ENCODE data around the gene CCND1. TPM values are rescaled to one million over a fixed set of nuclear protein-coding genes. Genes with fewer than 3 reads are reported as not detected.

CCND1 gene
- 127 and 548 TPM in 2 replicates for total RNA-seq
- polyA plus RNA-seq: 322 and 523 TPM in 2 replicates
- 342 and 554 TPM in 2 replicates for polyA plus RNA-seq (2012)
- polyA minus RNA-seq (ENCODE audit: low replicate concordance): 590 and 1,076 TPM in 2 replicates

- peaks cover 14% of the 10 kb centered on the region for H3K4me1 ChIP-seq (ENCODE audit: control insufficient read depth, extremely low read depth, insufficient read depth, low read length)
- DNase-seq (ENCODE audit: low read depth in 2 of 2): peak; percentile 91 to 94
- H3K4me3 ChIP-seq (replicated peaks in 1 of 4; ENCODE audit: control extremely low read depth in 1 of 4, insufficient read depth in 1 of 4, low read depth in 3 of 4, low read length in 4 of 4): peak within 1 kb of the TSS; percentile 83 to 98 (median 94)
- H3K79me2 ChIP-seq (ENCODE audit: control insufficient read depth, insufficient read depth, low read length): peaks cover 57% of the 10 kb centered on the region
- H2AFZ ChIP-seq (ENCODE audit: low read length): no peak within 1 kb of the TSS
- peak within 1 kb of the TSS; percentile 95 for H3K27ac ChIP-seq (ENCODE audit: insufficient read depth, low read length)
- peak within 1 kb of the TSS; percentile 96 for H3K9ac ChIP-seq (ENCODE audit: insufficient read depth, low read length)
- H3K4me2 ChIP-seq (ENCODE audit: extremely low read depth, insufficient read depth, low read length): peak within 1 kb of the TSS; percentile 73
- TF ChIP-seq EZH2 (IDR thresholded peaks at IDR 0.05; ENCODE audit: low read length, missing control alignments) (no peak), CTCF (conservative IDR thresholded peaks at IDR 0.05 in 1 of 2, IDR thresholded peaks at IDR 0.05 in 1 of 2; ENCODE audit: low read depth in 1 of 2, low read length in 2 of 2) (peak in 1 of 2 donors; percentile 43)
- H4K20me1 ChIP-seq (ENCODE audit: control insufficient read depth, extremely low read depth, insufficient read depth, low read length): peaks cover 2% of the 10 kb centered on the region
- peaks cover 17% of the 10 kb centered on the region for H3K36me3 ChIP-seq (ENCODE audit: control insufficient read depth, insufficient read depth, low read length)
- no peaks in the 10 kb centered on the region for H3K27me3 ChIP-seq (ENCODE audit: control insufficient read depth, insufficient read depth, low read length)
- H3K9me3 ChIP-seq (ENCODE audit: control insufficient read depth, insufficient read depth, low read depth, low read length): no peaks in the 10 kb centered on the region
These were observed at the start of gene CCND1 for GRCh38 chr11:69640995-69641581. Gene CCND1 (plus strand): TSS chr11:69641156. CDS start chr11:69641314, 158 bp downstream.

GRCh38 chr11:69592986-69593650 lies 47.8 kb upstream of the CCND1 start:
- Histone ChIP-seq H3K4me3 (replicated peaks in 1 of 4; ENCODE audit: control extremely low read depth in 1 of 4, insufficient read depth in 1 of 4, low read depth in 3 of 4, low read length in 4 of 4) (no peak overlapping the region), H3K4me1 (ENCODE audit: control insufficient read depth, extremely low read depth, insufficient read depth, low read length) (no peaks in the 10 kb centered on the region), H3K79me2 (ENCODE audit: control insufficient read depth, insufficient read depth, low read length) (no peaks in the 10 kb centered on the region), H3K27ac (ENCODE audit: insufficient read depth, low read length) (no peak overlapping the region), H3K9me3 (ENCODE audit: control insufficient read depth, insufficient read depth, low read depth, low read length) (no peaks in the 10 kb centered on the region), H3K36me3 (ENCODE audit: control insufficient read depth, insufficient read depth, low read length) (no peaks in the 10 kb centered on the region), H4K20me1 (ENCODE audit: control insufficient read depth, extremely low read depth, insufficient read depth, low read length) (no peaks in the 10 kb centered on the region), H2AFZ (ENCODE audit: low read length) (no peak overlapping the region), H3K4me2 (ENCODE audit: extremely low read depth, insufficient read depth, low read length) (no peak overlapping the region), H3K27me3 (ENCODE audit: control insufficient read depth, insufficient read depth, low read length) (no peaks in the 10 kb centered on the region), H3K9ac (ENCODE audit: insufficient read depth, low read length) (no peak overlapping the region)
- DNase-seq (ENCODE audit: low read depth in 2 of 2): no peak
- TF ChIP-seq EZH2 (IDR thresholded peaks at IDR 0.05; ENCODE audit: low read length, missing control alignments) (no peak), CTCF (conservative IDR thresholded peaks at IDR 0.05 in 1 of 2, IDR thresholded peaks at IDR 0.05 in 1 of 2; ENCODE audit: low read depth in 1 of 2, low read length in 2 of 2) (no peak)

GRCh38 chr11:69593851-69594250 lies 47.1 kb upstream of the CCND1 start:
- no peaks in the 10 kb centered on the region for H3K4me1 ChIP-seq (ENCODE audit: control insufficient read depth, extremely low read depth, insufficient read depth, low read length)
- no peaks in the 10 kb centered on the region for H3K27me3 ChIP-seq (ENCODE audit: control insufficient read depth, insufficient read depth, low read length)
- no peaks in the 10 kb centered on the region for H3K79me2 ChIP-seq (ENCODE audit: control insufficient read depth, insufficient read depth, low read length)
- DNase-seq (ENCODE audit: low read depth in 2 of 2): no peak
- no peaks in the 10 kb centered on the region for H4K20me1 ChIP-seq (ENCODE audit: control insufficient read depth, extremely low read depth, insufficient read depth, low read length)
- H3K9ac ChIP-seq (ENCODE audit: insufficient read depth, low read length): no peak overlapping the region
- H3K36me3 ChIP-seq (ENCODE audit: control insufficient read depth, insufficient read depth, low read length): no peaks in the 10 kb centered on the region
- no peak overlapping the region for H3K4me3 ChIP-seq (replicated peaks in 1 of 4; ENCODE audit: control extremely low read depth in 1 of 4, insufficient read depth in 1 of 4, low read depth in 3 of 4, low read length in 4 of 4)
- no peak overlapping the region for H2AFZ ChIP-seq (ENCODE audit: low read length)
- TF ChIP-seq EZH2 (IDR thresholded peaks at IDR 0.05; ENCODE audit: low read length, missing control alignments): no peak
- no peak for TF ChIP-seq CTCF (conservative IDR thresholded peaks at IDR 0.05 in 1 of 2, IDR thresholded peaks at IDR 0.05 in 1 of 2; ENCODE audit: low read depth in 1 of 2, low read length in 2 of 2)
- no peak overlapping the region for H3K4me2 ChIP-seq (ENCODE audit: extremely low read depth, insufficient read depth, low read length)
- H3K9me3 ChIP-seq (ENCODE audit: control insufficient read depth, insufficient read depth, low read depth, low read length): no peaks in the 10 kb centered on the region
- H3K27ac ChIP-seq (ENCODE audit: insufficient read depth, low read length): no peak overlapping the region
